22Rv1 (cell line): Measurements from ENCODE around the gene UQCRC1.

Experiments
- CTCF ChIP-seq: fragments of 450-650 bp; IDR thresholded peaks from 2 replicates; pipeline ENCODE4 v1.5.1; 2017; ENCODE audit warnings: mild to moderate bottlenecking
- ZFX ChIP-seq: fragments of 450-650 bp; IDR thresholded peaks from 2 replicates; pipeline ENCODE4 v1.6.1; 2017; ENCODE audit warnings: antibody characterized with exemption, borderline replicate concordance

DNA sequence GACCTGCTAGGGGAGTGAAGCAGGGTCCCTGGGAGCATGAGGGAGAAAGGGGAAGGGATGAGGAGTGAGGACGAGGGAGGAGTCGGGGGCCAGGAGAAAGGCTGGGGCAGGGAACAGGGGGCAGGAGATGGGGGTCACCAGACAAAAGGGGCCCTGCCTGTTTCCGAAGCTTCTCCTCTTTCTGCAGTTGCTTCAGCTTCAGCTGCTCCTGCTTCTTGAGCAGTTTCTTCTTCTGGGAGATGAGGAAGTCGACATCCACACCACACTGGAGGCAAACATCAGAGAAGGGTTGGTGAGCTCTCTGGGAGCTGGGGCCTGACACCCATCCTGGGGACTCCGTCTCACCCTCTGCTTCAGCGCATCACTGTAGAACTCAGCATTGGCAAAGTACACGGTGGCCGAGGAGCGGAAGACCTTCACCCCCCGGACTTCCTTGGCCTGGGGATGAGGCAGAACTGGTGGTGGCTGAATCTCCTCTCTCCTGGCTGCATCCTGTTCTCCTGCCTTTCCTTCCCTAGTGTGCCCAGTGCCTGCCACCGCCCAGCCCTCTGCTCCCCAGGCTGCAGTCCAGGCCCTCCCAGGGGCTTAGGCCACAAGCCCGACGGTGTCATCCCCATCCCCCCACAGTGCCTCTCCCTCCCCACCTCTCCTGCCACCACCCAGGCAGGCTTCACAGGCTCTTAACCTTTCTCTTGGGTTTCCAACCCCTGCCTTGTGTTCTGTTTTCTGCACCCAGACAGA is 19.0 kb upstream of the UQCRC1 start:
- TF ChIP-seq CTCF (no peak), ZFX (no peak)
